Measurements from ENCODE around the gene MBOAT1.

Gene MBOAT1

GRCh38 chr6:20092071-20092566 lies 120.2 kb downstream of the MBOAT1 start:
- DNase-seq: no peak

GRCh38 chr6:20086992-20087391 lies 125.3 kb downstream of the MBOAT1 start:
- no peak for DNase-seq

- no peak for DNase-seq
These were observed 126.5 kb downstream of the MBOAT1 start for GRCh38 chr6:20085817-20086216.

GRCh38 chr6:20084411-20084810 lies 127.9 kb downstream of the MBOAT1 start:
- DNase-seq: no peak

GRCh38 chr6:20071998-20072397 lies 140.3 kb downstream of the MBOAT1 start:
- no peak for DNase-seq

GRCh38 chr6:20070047-20070446 lies 142.2 kb downstream of the MBOAT1 start:
- no peak for DNase-seq

- no peak for DNase-seq
These were observed 143.2 kb downstream of the MBOAT1 start for GRCh38 chr6:20069021-20069522.

GRCh38 chr6:20068421-20068988 lies 143.8 kb downstream of the MBOAT1 start:
- DNase-seq: no peak

- DNase-seq: no peak
These were observed 150.3 kb downstream of the MBOAT1 start for GRCh38 chr6:20061952-20062351.

GRCh38 chr6:20060252-20060651 lies 152.0 kb downstream of the MBOAT1 start:
- DNase-seq: no peak

GRCh38 chr6:20058912-20059311 lies 153.4 kb downstream of the MBOAT1 start:
- DNase-seq: no peak

- DNase-seq: no peak
These were observed 154.0 kb downstream of the MBOAT1 start for GRCh38 chr6:20058121-20058905.

GRCh38 chr6:20056350-20056992 lies 155.8 kb downstream of the MBOAT1 start:
- no peak for DNase-seq

- DNase-seq: no peak
These were observed 156.4 kb downstream of the MBOAT1 start for GRCh38 chr6:20055916-20056315.

All from activated gamma-delta T cell treated with Interleukin-2 at 50 U/mL for 16 hours (primary cell).